Nucleus accumbens (tissue), 56 donors: ENCODE data around the gene TMEM134.
"Not testable (repeated sequence)": the region's sequence is repeated elsewhere in the genome, so short reads cannot be mapped to it uniquely, and the experiment has no call there.

Source experiments
- DNase-seq, 56 donors: peaks; one replicate each; lab custom pipeline; 2025; lab: John Stamatoyannopoulos, UW

TMEM134 gene

GRCh38 chr11:67468759-67469507, at the start of gene TMEM134:
TSS of gene TMEM134 (minus strand) at chr11:67469251. CDS start at chr11:67469192, 59 bp downstream.
- peak; percentile 50 to 97 (median 90) for DNase-seq

- no peak for DNase-seq
Measured at GRCh38 chr11:67517784-67518552, 48.9 kb upstream of the TMEM134 start.

- no peak for DNase-seq
Measured at GRCh38 chr11:67516806-67517205, 47.8 kb upstream of the TMEM134 start.

GRCh38 chr11:67514116-67514515, 45.1 kb upstream of the TMEM134 start:
- DNase-seq: no peak

DNA sequence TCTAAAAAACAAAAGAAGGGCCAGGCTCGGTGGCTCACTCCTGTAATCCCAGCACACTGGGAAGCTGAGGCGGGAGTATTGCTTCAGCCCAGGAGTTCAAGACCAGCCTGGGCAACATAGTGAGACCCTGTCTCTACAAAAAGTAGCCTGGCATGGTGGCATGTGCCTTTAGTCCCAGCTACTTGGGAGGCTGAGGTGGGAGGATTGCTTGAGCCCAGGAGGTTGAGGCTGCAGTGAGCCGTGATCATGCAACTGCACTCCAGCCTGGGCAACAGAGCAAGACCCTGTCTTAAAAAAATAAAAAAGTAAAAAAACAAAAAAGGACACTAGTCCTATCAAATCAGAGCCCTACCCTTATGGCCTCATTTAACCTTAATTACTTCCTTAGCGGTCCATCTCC, 42.5 kb upstream of the TMEM134 start:
- not testable (repeated sequence) for DNase-seq

GRCh38 chr11:67510023-67510345, 40.9 kb upstream of the TMEM134 start:
- no peak for DNase-seq

DNA sequence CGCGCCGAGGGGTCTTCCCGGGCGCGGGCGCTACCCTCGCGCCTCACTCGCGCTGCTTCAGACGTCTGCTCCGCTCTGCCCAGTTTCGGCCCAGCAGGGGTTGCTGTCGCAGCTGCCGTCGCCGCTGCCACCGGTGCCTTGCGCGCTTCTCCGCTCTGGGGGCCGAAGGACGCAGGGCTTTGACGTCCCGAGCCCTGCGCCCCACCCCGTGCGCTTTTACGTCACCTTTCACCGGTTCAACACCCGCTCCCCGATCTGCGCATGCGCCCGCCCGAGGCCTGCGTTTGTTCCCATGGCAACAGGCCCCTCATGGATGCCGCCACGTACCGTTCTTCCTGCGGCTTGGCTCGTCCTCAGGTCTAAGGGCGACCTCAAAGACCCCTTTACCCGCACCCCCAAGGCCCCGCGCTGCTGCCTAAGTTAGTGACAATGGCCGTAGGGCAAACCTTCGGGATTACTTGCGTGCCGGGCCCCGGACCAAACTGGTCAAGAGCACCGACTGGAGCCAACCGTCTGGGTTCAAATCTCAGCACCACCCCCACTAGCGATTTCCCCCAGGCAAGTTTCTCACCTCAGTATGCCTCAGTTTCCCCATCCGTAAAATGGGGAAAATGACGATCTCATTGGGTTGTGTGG, 39.6 kb upstream of the TMEM134 start:
- peak in 55 of 56 donors; percentile 64 to 99 (median 93) for DNase-seq

- DNase-seq: peak; percentile 88 to 99 (median 97)
Measured at GRCh38 chr11:67507864-67508485, 38.9 kb upstream of the TMEM134 start, which contains the start of gene CDK2AP2. TSS of gene CDK2AP2 (minus strand) at chr11:67508162. CDS start at chr11:67508082, 80 bp downstream.

DNA sequence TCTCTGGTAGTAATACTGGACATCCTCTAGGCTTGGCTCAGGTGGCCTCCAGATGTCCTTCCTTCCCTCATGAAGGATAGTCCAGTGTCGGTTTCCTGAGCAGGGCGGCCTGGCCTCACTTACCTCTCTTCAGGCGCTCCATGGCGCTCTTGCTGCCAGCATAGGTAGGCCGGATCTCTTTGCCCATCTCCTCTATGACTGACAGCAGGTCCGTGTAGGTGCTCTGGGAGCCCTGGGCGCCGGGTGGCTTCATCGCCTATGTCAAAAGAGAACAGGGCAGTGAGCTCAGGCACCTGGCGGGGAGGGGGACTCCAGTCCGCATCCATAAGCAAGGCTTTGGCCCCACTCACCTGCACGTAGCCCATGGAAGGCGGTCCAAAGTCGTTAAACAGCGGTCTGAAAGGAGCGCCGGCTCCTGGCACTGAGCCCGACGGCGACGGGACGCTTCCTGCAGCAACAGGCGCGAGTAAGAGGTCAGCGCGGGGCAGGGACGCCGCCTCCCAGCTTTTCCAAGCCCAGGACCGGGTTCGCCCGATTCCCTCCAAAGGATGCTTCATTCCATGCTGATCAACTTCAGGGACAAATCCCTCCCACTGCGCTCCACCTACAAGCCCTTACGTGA, 38.3 kb upstream of the TMEM134 start:
- peak in 3 of 56 donors; percentile 48 to 69 (median 52) for DNase-seq

DNA sequence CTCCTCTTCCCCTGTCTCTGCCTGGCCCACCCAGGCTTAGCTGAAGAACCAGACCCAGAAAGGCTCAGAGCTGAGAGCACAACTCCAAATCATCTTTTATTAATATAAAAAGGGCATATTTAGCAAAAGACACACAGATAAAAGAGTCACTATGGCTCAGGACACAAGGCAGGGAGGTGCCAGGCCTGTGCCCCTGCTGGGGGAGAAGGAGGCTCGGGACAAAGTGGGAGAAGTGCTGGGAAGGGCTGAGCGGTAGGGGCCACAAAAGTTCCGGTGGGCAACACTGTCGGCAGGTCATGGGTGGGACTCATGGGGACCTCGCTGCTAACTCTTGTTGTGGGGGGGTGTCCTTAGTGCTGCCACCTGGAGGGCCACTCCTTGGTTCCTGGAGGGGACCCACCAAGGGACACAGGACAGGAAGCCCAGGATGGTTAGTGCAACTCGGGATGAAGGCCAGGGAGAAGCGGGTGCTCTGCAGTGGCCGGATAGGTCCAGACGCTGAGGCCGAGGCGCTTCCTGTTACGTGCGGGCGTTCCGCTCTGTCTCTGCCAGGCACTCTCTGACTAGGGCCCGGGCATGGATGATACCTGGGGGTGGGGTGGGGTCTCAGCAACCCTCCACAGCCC, 37.5 kb upstream of the TMEM134 start:
- peak in 1 of 56 donors; percentile 45 for DNase-seq

- peak in 55 of 56 donors; percentile 18 to 86 (median 66) for DNase-seq
Measured at GRCh38 chr11:67505605-67506396, 36.8 kb upstream of the TMEM134 start.

GRCh38 chr11:67504950-67505581, 36.0 kb upstream of the TMEM134 start, which contains the start of gene PITPNM1:
TSS of gene PITPNM1 (minus strand) at chr11:67505363. CDS start at chr11:67504180, 1,183 bp downstream.
- peak in 18 of 56 donors; percentile 14 to 66 (median 28) for DNase-seq

- peak in 7 of 56 donors; percentile 4 to 56 (median 30) for DNase-seq
Measured at GRCh38 chr11:67504005-67504949, 35.2 kb upstream of the TMEM134 start.

DNA sequence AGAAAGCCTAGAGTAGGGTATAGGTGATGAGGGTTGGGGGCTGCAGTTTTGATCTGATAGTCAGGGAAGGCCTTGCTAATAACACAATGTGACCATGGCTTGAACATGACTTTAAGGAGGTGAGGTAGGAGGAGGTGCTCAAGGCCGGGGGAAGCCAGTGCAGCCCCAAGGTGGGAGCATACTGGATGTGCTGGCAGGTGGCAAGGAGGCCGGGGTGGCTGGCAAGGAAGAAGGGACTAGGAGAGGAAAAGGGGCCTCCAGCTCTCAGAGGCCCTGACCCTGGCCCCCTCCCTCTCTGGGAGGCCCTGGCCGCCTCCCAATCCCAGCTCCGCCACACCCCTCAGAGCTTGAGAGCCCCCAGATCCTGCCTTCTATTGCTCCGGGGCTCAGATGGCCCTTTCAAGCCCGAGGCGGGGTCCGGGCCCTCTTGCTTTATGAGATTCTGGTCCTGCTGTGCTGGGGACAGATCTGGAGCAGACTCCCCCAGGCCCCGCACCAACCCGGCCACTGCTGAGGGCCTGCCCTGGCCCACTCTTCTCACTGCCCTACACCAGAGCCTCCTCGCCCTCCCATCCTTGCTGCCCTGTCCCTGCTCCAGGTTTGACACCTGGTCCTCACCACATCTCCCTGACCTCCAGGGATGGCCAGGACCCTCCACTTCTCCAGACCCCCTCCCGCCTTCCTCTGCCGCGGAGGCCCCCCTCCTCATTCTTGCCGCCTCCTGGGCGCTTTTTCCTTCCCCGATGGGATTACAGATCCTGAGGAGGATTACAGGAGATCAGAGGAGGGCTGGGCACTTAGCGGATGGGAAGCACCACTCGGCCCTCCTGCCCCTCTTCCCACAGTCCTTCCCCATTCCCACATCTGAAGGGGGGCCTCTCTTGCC, 34.3 kb upstream of the TMEM134 start:
- no peak for DNase-seq

GRCh38 chr11:67502328-67502979, 33.4 kb upstream of the TMEM134 start:
- DNase-seq: no peak

- DNase-seq: no peak
Measured at GRCh38 chr11:67501854-67502253, 32.8 kb upstream of the TMEM134 start.
